Liver (tissue), 3 donors: ENCODE measurements around the gene SPATS2.

Experiments
- EGR1 ChIP-seq, 2 donors: IDR thresholded peaks; 2 replicates each; pipeline ENCODE4 v1.6.1; 2016 to 2018; ENCODE audit warnings: antibody characterized with exemption in 2 of 2, low read depth in 2 of 2
- GABPA ChIP-seq, 2 donors: IDR thresholded peaks in 1 of 2; conservative IDR thresholded peaks in 1 of 2; 2 replicates each; pipeline ENCODE4 v1.6.1; 2016; ENCODE audit warnings: antibody characterized with exemption in 2 of 2, mild to moderate bottlenecking in 1 of 2, moderate library complexity in 1 of 2
- HNF4A ChIP-seq, 2 donors: conservative IDR thresholded peaks; 2 replicates each; pipeline ENCODE4 v1.6.1; 2016; ENCODE audit warnings: antibody characterized with exemption in 2 of 2, mild to moderate bottlenecking in 2 of 2
- JUND ChIP-seq, 2 donors: IDR thresholded peaks; 2 replicates each; pipeline ENCODE4 v1.6.1; 2016; ENCODE audit warnings: antibody characterized with exemption in 2 of 2
- RAD21 ChIP-seq, 2 donors: IDR thresholded peaks; 2 replicates each; pipeline ENCODE4 v1.6.1; 2016; ENCODE audit warnings: antibody characterized with exemption in 2 of 2, mild to moderate bottlenecking in 2 of 2
- RXRA ChIP-seq, 2 donors: IDR thresholded peaks; 2 replicates each; pipeline ENCODE4 v1.6.1; 2017 to 2018; ENCODE audit warnings: antibody characterized with exemption in 2 of 2, mild to moderate bottlenecking in 1 of 2
- SP1 ChIP-seq: IDR thresholded peaks from 2 replicates; pipeline ENCODE4 v1.6.1; 2018; ENCODE audit warnings: antibody characterized with exemption, mild to moderate bottlenecking
- YY1 ChIP-seq: IDR thresholded peaks from 2 replicates; pipeline ENCODE4 v1.6.1; 2016; ENCODE audit warnings: antibody characterized with exemption, mild to moderate bottlenecking
- ZBTB33 ChIP-seq: IDR thresholded peaks from 2 replicates; pipeline ENCODE4 v1.6.1; 2016; ENCODE audit warnings: antibody characterized with exemption
- TF ChIP-seq, protein P1 (sequence below): fragments of 150-350 bp; IDR thresholded peaks from 2 replicates; pipeline ENCODE4 v1.5.1; 2017; ENCODE audit warnings: improper control_type of control experiment, low read depth, low read length; ENCODE audit not compliant: missing input control
- TF ChIP-seq, protein P2 (sequence below): IDR thresholded peaks from 2 replicates; pipeline ENCODE4 v1.6.1; 2016; ENCODE audit warnings: antibody characterized with exemption, mild to moderate bottlenecking
- TF ChIP-seq, protein P3 (sequence below): IDR thresholded peaks from 2 replicates; pipeline ENCODE4 v1.6.1; 2016; ENCODE audit warnings: antibody characterized with exemption
- TF ChIP-seq, protein P4 (sequence below): IDR thresholded peaks from 2 replicates; pipeline ENCODE4 v1.6.1; 2016; ENCODE audit warnings: antibody characterized with exemption
- donor health status: healthy.
- donor health status: healthy.

DNA sequence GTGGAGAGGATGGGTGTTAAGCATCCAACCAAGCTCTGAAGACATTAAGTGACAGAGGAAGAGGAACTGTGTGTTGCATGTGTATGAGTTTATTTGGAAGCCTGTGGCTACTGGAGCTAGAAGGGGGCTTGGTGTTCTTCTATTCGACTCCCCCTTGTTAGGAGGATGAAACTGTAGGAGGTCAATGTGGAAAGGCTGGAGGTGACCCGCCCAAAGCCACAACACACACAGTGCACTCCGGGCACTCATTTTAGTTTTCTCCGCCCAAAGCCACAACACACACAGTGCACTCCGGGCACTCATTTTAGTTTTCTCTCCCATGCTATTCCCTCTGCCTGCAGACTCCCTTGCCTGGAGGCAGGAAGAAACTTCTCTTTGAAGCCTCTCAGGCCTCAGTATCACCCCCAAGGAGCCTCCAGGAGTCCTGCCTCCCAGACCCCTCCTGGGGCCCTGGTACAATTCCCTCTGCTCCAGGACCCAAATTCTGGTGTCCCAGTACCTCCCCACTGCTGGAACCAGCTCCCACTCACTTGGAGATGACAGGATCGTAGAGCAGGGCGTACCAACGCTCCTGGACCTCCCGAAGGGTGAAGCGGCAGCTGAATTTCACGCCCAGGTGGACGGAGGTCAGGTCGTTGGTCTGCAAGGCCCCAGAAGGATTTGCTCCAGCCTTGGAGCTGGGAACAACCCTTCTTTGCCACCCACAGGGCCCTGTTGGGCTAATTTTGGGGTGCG lies 196.9 kb downstream of the SPATS2 start:
- TF ChIP-seq RAD21 (IDR thresholded peaks at IDR 0.05), result no peak
- TF ChIP-seq, protein P1, sequence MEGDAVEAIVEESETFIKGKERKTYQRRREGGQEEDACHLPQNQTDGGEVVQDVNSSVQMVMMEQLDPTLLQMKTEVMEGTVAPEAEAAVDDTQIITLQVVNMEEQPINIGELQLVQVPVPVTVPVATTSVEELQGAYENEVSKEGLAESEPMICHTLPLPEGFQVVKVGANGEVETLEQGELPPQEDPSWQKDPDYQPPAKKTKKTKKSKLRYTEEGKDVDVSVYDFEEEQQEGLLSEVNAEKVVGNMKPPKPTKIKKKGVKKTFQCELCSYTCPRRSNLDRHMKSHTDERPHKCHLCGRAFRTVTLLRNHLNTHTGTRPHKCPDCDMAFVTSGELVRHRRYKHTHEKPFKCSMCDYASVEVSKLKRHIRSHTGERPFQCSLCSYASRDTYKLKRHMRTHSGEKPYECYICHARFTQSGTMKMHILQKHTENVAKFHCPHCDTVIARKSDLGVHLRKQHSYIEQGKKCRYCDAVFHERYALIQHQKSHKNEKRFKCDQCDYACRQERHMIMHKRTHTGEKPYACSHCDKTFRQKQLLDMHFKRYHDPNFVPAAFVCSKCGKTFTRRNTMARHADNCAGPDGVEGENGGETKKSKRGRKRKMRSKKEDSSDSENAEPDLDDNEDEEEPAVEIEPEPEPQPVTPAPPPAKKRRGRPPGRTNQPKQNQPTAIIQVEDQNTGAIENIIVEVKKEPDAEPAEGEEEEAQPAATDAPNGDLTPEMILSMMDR, result no peak
- TF ChIP-seq, protein P2, sequence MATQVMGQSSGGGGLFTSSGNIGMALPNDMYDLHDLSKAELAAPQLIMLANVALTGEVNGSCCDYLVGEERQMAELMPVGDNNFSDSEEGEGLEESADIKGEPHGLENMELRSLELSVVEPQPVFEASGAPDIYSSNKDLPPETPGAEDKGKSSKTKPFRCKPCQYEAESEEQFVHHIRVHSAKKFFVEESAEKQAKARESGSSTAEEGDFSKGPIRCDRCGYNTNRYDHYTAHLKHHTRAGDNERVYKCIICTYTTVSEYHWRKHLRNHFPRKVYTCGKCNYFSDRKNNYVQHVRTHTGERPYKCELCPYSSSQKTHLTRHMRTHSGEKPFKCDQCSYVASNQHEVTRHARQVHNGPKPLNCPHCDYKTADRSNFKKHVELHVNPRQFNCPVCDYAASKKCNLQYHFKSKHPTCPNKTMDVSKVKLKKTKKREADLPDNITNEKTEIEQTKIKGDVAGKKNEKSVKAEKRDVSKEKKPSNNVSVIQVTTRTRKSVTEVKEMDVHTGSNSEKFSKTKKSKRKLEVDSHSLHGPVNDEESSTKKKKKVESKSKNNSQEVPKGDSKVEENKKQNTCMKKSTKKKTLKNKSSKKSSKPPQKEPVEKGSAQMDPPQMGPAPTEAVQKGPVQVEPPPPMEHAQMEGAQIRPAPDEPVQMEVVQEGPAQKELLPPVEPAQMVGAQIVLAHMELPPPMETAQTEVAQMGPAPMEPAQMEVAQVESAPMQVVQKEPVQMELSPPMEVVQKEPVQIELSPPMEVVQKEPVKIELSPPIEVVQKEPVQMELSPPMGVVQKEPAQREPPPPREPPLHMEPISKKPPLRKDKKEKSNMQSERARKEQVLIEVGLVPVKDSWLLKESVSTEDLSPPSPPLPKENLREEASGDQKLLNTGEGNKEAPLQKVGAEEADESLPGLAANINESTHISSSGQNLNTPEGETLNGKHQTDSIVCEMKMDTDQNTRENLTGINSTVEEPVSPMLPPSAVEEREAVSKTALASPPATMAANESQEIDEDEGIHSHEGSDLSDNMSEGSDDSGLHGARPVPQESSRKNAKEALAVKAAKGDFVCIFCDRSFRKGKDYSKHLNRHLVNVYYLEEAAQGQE, result no peak
- TF ChIP-seq SP1, result no peak
- no peak for TF ChIP-seq ZBTB33
- TF ChIP-seq, protein P3, sequence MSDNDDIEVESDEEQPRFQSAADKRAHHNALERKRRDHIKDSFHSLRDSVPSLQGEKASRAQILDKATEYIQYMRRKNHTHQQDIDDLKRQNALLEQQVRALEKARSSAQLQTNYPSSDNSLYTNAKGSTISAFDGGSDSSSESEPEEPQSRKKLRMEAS, result no peak
- no peak for TF ChIP-seq RXRA (IDR thresholded peaks at IDR 0.05)
- no peak for TF ChIP-seq YY1
- TF ChIP-seq EGR1 (IDR thresholded peaks at IDR 0.05; ENCODE audit: low read depth in 2 of 2), result no peak
- TF ChIP-seq, protein P4, sequence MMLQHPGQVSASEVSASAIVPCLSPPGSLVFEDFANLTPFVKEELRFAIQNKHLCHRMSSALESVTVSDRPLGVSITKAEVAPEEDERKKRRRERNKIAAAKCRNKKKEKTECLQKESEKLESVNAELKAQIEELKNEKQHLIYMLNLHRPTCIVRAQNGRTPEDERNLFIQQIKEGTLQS, result no peak
- TF ChIP-seq HNF4A (conservative IDR thresholded peaks at IDR 0.05), result no peak
- no peak for TF ChIP-seq JUND (IDR thresholded peaks at IDR 0.05)
- no peak for TF ChIP-seq GABPA (IDR thresholded peaks at IDR 0.05 in 1 of 2, conservative IDR thresholded peaks at IDR 0.05 in 1 of 2)
